Mucosa of descending colon (tissue), 3 donors: ENCODE data around the gene DES. TPM values are rescaled to one million over a fixed set of nuclear protein-coding genes. Genes with fewer than 3 reads are reported as not detected.
A peak's percentile ranks its signal among the peaks of the same experiment; 100 is the strongest.

Source experiments
- ATAC-seq: fragments of 200-7000 bp; cut with Tn5 transposase; one replicate; pipeline ENCODE4 v1.9.1; 2020; ENCODE audit warnings: mild to moderate bottlenecking, moderate library complexity
- DNase-seq, 3 donors: peaks; one replicate each; pipeline ENCODE4 v3.0.0-alpha.2; 2020
- H3K36me3 ChIP-seq: fragments of 200-600 bp; one replicate; pipeline ENCODE4 v1.8.0; 2021; ENCODE audit warnings: low read depth, mild to moderate bottlenecking
- H3K4me1 ChIP-seq: fragments of 200-600 bp; one replicate; pipeline ENCODE4 v1.8.0; 2021; ENCODE audit warnings: low read depth, mild to moderate bottlenecking
- H3K4me3 ChIP-seq: fragments of 200-600 bp; one replicate; pipeline ENCODE4 v1.8.0; 2021; ENCODE audit warnings: mild to moderate bottlenecking
- H3K9me3 ChIP-seq: fragments of 200-600 bp; one replicate; pipeline ENCODE4 v1.8.0; 2021; ENCODE audit warnings: mild to moderate bottlenecking
- intact Hi-C, 2 donors: fragments of 100-400 bp; cut with DNase I in 1 of 2; cut with micrococcal nuclease in 1 of 2; formaldehyde crosslinking; loops; one replicate each; pipeline versions ENCODE4 v1.11.0 to v1.11.1; 2022; cut with DNase I, micrococcal nuclease
- total RNA-seq, 3 donors: library from RNA; stranded (reverse); fragmentation: NEBNext Ultra II Directional in 2 of 3; extraction: Animal tissue kit (Norgen Biotek cat#: 25700) in 2 of 3; gene quantifications; one replicate each; pipeline versions ENCODE4 v1.2.1 to v1.2.4, GENCODE V29; 2021 to 2023
- TF ChIP-seq, protein P1 (sequence below): fragments of 200-600 bp; IDR thresholded peaks from one replicate; pipeline ENCODE4 v1.8.0; 2022; ENCODE audit warnings: antibody characterized with exemption, mild to moderate bottlenecking
- donor health status: DM: no; HTN: no; CAD: no; lungs with moderate emphysema.
- donor health status: DM: no; HTN: no; CAD: no.
- donor health status: DM: no; HTN: yes; CAD: no.

DES gene
- total RNA-seq, 3 donors from 2014 or later, result 65.4 to 4,715 (median 359) TPM

DNA sequence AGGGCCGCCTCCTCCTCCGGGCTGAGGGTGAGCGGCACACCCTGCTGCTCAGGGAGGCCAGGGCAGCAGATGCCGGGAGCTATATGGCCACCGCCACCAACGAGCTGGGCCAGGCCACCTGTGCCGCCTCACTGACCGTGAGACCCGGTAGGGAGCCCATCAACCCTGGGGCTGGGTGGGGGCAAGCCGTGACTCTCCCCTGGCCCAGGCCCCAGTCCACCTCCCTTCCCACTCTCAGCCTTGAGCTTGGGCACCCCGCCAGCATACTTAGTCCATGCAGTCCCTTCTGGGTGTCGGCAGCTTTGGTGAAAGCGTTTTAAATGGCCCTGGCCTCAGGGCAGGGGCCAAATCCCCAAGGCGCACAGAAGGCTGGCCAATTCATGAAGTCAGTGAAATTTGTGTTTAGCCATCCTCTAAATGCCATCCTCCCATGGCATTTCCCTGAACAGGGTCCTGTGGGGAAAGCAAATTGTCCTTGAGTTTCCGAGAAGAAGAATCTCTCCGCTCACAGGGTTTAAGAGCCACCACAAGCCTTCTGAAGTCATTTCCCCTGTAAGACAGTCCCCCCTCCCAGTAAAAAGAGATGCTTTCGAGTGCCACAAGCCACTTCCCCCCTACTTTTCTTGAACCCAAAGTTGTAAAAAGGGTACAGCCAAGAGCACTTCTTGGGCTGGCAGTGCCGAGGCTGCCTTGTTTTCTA is 33.6 kb downstream of the DES start:
- Histone ChIP-seq H3K4me3 (no peak overlapping the region), H3K36me3 (no peaks in the 10 kb centered on the region), H3K4me1 (no peaks in the 10 kb centered on the region), H3K9me3 (no peaks in the 10 kb centered on the region)
- TF ChIP-seq, protein P1, sequence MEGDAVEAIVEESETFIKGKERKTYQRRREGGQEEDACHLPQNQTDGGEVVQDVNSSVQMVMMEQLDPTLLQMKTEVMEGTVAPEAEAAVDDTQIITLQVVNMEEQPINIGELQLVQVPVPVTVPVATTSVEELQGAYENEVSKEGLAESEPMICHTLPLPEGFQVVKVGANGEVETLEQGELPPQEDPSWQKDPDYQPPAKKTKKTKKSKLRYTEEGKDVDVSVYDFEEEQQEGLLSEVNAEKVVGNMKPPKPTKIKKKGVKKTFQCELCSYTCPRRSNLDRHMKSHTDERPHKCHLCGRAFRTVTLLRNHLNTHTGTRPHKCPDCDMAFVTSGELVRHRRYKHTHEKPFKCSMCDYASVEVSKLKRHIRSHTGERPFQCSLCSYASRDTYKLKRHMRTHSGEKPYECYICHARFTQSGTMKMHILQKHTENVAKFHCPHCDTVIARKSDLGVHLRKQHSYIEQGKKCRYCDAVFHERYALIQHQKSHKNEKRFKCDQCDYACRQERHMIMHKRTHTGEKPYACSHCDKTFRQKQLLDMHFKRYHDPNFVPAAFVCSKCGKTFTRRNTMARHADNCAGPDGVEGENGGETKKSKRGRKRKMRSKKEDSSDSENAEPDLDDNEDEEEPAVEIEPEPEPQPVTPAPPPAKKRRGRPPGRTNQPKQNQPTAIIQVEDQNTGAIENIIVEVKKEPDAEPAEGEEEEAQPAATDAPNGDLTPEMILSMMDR, result no peak
- no peak for ATAC-seq
- intact Hi-C loops, result loop anchor here in 1 of 2 donors (5.0 kb wide), 1 partner anchor 35 kb away; the partner anchor contains the start of gene DES
- DNase-seq, result no peak

DNA sequence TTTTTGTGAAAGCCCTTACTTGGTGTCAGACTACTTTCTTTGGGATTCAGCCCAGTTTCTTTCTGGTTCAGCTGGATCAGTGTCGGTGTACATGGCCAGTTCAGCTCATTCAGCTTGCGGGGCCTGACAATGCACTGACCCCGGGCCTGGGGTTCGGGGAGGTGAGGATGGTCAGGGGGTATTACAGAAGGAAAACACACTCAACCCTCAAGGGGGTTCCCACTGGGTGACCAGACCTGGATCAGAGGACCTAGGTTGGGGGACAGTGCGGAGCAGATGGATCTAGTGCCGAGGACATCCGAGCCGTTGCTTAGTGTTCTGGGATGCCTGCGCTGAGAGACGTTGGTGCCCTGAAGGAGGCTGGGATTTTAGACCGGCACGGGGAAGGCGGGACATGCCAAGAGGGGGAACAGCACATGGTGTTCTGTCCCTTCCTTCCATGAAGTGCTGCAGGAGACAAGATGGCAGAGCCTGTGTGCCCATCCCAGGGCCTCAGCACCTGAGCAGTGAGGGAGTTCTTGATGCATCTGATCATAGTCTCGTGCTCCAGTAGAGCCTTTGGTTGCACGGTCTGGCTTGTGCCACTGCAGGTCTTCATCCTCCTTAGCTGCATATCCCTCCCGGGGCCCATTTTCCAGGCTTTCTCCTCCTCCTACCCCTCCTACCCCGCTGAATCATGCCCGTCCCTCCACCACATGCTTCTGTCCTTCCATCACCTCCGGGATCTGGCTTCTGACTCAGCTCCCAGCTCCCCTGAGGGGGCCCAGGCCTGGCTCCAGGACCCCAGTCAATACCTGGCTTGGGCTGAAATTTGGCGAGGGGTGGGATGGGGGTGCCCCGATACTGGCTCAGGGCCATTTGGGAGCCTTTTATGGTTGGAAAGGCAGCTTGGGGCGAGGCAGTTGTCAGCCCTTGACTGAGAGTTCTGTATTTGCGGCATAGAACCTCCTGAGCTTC is 34.5 kb downstream of the DES start:
- TF ChIP-seq, protein P1, result no peak
- H3K4me1 ChIP-seq, result no peaks in the 10 kb centered on the region
- intact Hi-C loops, result loop anchor here in 1 of 2 donors (5.0 kb wide), 1 partner anchor 35 kb away; the partner anchor contains the start of gene DES
- H3K36me3 ChIP-seq, result no peaks in the 10 kb centered on the region
- DNase-seq (no peak), ATAC-seq (peak; percentile 11)
- H3K4me3 ChIP-seq, result no peak overlapping the region
- no peaks in the 10 kb centered on the region for H3K9me3 ChIP-seq

DNA sequence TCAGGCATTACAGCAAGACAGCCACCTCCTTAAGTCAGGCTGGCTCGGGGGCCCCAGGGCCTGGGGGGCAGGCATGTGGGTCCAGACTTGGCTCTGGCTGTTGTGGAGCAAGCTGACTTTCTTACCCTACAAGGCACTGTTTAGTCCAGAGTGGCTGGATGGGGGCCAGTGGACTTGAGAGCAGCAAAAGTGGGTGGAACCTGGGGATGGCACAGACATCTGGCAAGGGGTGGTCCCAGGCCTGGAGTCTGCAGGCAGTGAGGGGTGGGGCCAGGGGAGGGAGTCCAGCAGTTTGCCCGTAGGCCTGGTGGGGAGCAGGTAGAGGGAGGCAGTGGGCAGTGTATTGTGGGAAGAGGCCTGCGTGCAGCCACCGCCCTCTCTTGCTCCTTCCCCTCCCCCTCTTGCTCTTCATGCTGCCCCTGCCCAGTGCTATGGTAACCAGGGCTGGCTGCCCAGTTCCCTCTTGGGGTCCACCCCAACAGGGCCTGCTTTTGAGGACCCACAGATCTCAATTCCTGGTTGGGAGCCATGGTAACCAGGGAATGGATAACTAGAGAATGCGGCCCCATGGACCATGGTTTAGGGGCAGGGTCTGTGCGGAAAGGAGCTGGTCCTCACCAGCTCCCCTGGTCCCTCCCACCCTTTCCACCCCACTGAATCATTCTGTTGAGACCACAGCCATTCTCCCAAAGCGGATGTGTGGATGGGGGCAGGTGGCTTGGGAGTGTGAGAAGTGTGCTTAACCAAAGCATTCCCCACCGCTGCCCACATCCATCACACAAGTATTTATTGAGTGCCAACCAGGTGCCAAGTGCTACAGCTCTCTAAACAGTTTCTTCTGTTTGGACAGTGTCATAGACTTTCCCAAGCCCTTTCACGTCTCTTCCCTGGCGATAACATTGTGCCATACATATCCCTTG is 35.8 kb downstream of the DES start:
- Histone ChIP-seq H3K36me3 (no peaks in the 10 kb centered on the region), H3K4me1 (peaks cover 2% of the 10 kb centered on the region), H3K9me3 (no peaks in the 10 kb centered on the region), H3K4me3 (no peak overlapping the region)
- DNase-seq (peak in 2 of 3 donors; percentile 27 to 49), ATAC-seq (no peak)
- TF ChIP-seq, protein P1, result no peak
- intact Hi-C loops, result loop anchor here in 1 of 2 donors (5.0 kb wide), 1 partner anchor 37 kb away; the partner anchor contains the start of gene DES

DNA sequence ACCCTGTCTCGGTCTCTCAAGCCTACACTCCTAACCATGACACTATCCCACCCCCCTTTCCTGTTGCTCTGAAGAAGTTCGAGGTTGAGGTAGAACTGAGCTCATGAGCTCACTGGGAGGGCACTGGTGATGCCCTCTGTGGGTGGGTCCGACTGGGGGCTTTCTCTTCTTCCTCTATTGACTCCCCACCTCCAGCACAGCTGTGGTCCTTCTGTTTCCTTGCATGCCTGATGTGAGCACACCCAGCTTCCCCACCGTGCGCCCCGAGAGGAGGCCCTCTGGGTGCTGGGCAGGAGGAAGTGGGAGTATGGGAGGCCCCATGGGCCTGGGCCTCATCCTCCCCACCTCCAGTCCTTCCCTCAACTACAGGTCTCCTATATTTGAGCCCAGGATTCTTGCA is 37.4 kb downstream of the DES start:
- TF ChIP-seq, protein P1, result no peak
- no peaks in the 10 kb centered on the region for H3K9me3 ChIP-seq
- no peak for ATAC-seq
- no peak for DNase-seq
- H3K4me3 ChIP-seq, result no peak overlapping the region
- H3K36me3 ChIP-seq, result no peaks in the 10 kb centered on the region
- peaks cover 2% of the 10 kb centered on the region for H3K4me1 ChIP-seq
- intact Hi-C loops, result no loop called here
